Vagina (tissue), 2 donors: Measurements from ENCODE around the gene IFNGR1. TPM values are rescaled to one million over a fixed set of nuclear protein-coding genes. Genes with fewer than 3 reads are reported as not detected.

Experiments used
- DNase-seq, 2 donors: peaks; one replicate each; pipeline ENCODE4 v3.0.0-alpha.2; 2017; ENCODE audit errors: extremely low spot score in 2 of 2
- H3K27ac ChIP-seq: fragments of 200-600 bp; sonication (generic); one replicate; pipeline ENCODE4 v1.5.1; 2019
- H3K27me3 ChIP-seq: fragments of 200-600 bp; sonication (generic); one replicate; pipeline ENCODE4 v1.5.1; 2019
- H3K36me3 ChIP-seq, 2 donors: fragments of 200-600 bp; sonication (generic); one replicate each; pipeline ENCODE4 v1.5.1; 2017 to 2019
- H3K4me1 ChIP-seq: fragments of 200-600 bp; sonication (generic); one replicate; pipeline ENCODE4 v1.5.1; 2019
- H3K4me3 ChIP-seq, 2 donors: fragments of 200-600 bp; sonication (generic); 1 replicate in 1 of 2; 2 replicates in 1 of 2; pipeline ENCODE4 v1.5.1; 2016 to 2019
- H3K9me3 ChIP-seq: fragments of 200-600 bp; sonication (generic); one replicate; pipeline ENCODE4 v1.5.1; 2019
- CTCF ChIP-seq, 3 experiments: fragments of 450-650 bp in 2 of 3; fragments of 200-600 bp in 1 of 3; sonication (generic) in 1 of 3; IDR thresholded peaks; one replicate each; pipeline ENCODE4 v1.5.1; 2017 to 2019; ENCODE audit warnings: antibody characterized with exemption in 3 of 3, mild to moderate bottlenecking in 2 of 3, moderate library complexity in 2 of 3
- POLR2A ChIP-seq, 2 donors: fragments of 450-650 bp; IDR thresholded peaks; one replicate each; pipeline ENCODE4 v1.6.1; 2017; ENCODE audit warnings: antibody characterized with exemption in 2 of 2, mild to moderate bottlenecking in 2 of 2, moderate library complexity in 2 of 2
- POLR2AphosphoS5 ChIP-seq, 2 donors: sonication (generic); formaldehyde crosslinking; IDR thresholded peaks; one replicate each; pipeline ENCODE4 v1.9.0; 2017; ENCODE audit warnings: antibody characterized with exemption in 2 of 2, mild to moderate bottlenecking in 2 of 2, low read depth in 1 of 2; ENCODE audit not compliant: insufficient read depth in 1 of 2
- intact Hi-C: fragments of 100-400 bp; cut with DNase I; formaldehyde crosslinking; loops from one replicate; pipeline ENCODE4 v1.15.1; 2023
- total RNA-seq: library from RNA; depleted of rRNA; stranded (reverse); fragments of >200 nt; gene quantifications from one replicate; pipeline ENCODE4 v1.2.3, GENCODE V29; 2016

Gene IFNGR1
- total RNA-seq, 1 donor from 2014 or later = 76.6 TPM

- TF ChIP-seq CTCF (IDR thresholded peaks at IDR 0.05) (no peak), POLR2AphosphoS5 (IDR thresholded peaks at IDR 0.05; ENCODE audit: insufficient read depth in 1 of 2, low read depth in 1 of 2) (no peak), POLR2A (IDR thresholded peaks at IDR 0.05) (no peak)
- no peaks in the 10 kb centered on the region for H3K9me3 ChIP-seq
- no peaks in the 10 kb centered on the region for H3K36me3 ChIP-seq
- intact Hi-C loops = no loop called here
- no peak overlapping the region for H3K27ac ChIP-seq
- DNase-seq = no peak
- no peak overlapping the region for H3K4me3 ChIP-seq
- no peaks in the 10 kb centered on the region for H3K27me3 ChIP-seq
- H3K4me1 ChIP-seq = no peaks in the 10 kb centered on the region
Observed at GRCh38 chr6:137165375-137166246, 53.6 kb downstream of the IFNGR1 start.

- no peaks in the 10 kb centered on the region for H3K4me1 ChIP-seq
- H3K27me3 ChIP-seq = no peaks in the 10 kb centered on the region
- intact Hi-C loops = no loop called here
- no peaks in the 10 kb centered on the region for H3K9me3 ChIP-seq
- no peak for DNase-seq
- H3K4me3 ChIP-seq = no peak overlapping the region
- H3K27ac ChIP-seq = no peak overlapping the region
- H3K36me3 ChIP-seq = no peaks in the 10 kb centered on the region
- TF ChIP-seq POLR2A (IDR thresholded peaks at IDR 0.05) (no peak), CTCF (IDR thresholded peaks at IDR 0.05) (no peak), POLR2AphosphoS5 (IDR thresholded peaks at IDR 0.05; ENCODE audit: insufficient read depth in 1 of 2, low read depth in 1 of 2) (no peak)
Observed at GRCh38 chr6:137163732-137164318, 55.4 kb downstream of the IFNGR1 start.

- H3K27me3 ChIP-seq = no peaks in the 10 kb centered on the region
- H3K9me3 ChIP-seq = no peaks in the 10 kb centered on the region
- no peak overlapping the region for H3K4me3 ChIP-seq
- H3K27ac ChIP-seq = no peak overlapping the region
- no peak for DNase-seq
- no peak for TF ChIP-seq POLR2AphosphoS5 (IDR thresholded peaks at IDR 0.05; ENCODE audit: insufficient read depth in 1 of 2, low read depth in 1 of 2)
- no peak for TF ChIP-seq POLR2A (IDR thresholded peaks at IDR 0.05)
- TF ChIP-seq CTCF (IDR thresholded peaks at IDR 0.05) = no peak
- no peaks in the 10 kb centered on the region for H3K36me3 ChIP-seq
- intact Hi-C loops = no loop called here
- peaks cover 3% of the 10 kb centered on the region for H3K4me1 ChIP-seq
Observed at GRCh38 chr6:137162692-137163306, 56.4 kb downstream of the IFNGR1 start.

GRCh38 chr6:137161949-137162348, 57.2 kb downstream of the IFNGR1 start:
- peaks cover 12% of the 10 kb centered on the region for H3K4me1 ChIP-seq
- H3K4me3 ChIP-seq = no peak overlapping the region
- no peaks in the 10 kb centered on the region for H3K9me3 ChIP-seq
- H3K27ac ChIP-seq = no peak overlapping the region
- H3K36me3 ChIP-seq = no peaks in the 10 kb centered on the region
- no peak for TF ChIP-seq CTCF (IDR thresholded peaks at IDR 0.05)
- TF ChIP-seq POLR2AphosphoS5 (IDR thresholded peaks at IDR 0.05; ENCODE audit: insufficient read depth in 1 of 2, low read depth in 1 of 2) = no peak
- TF ChIP-seq POLR2A (IDR thresholded peaks at IDR 0.05) = no peak
- intact Hi-C loops = no loop called here
- H3K27me3 ChIP-seq = no peaks in the 10 kb centered on the region
- DNase-seq = no peak
